ENCODE results near the gene LRRTM4. TPM values are rescaled to one million over a fixed set of nuclear protein-coding genes. Genes with fewer than 3 reads are reported as not detected.
A peak's percentile ranks its signal among the peaks of the same experiment; 100 is the strongest.

LRRTM4 gene
- total and polyA plus RNA-seq, 2 experiments from 2014 or later, result 4.5 to 15.4 TPM

GRCh38 chr2:77487074-77487803, 34.9 kb downstream of the LRRTM4 start:
- H3K4me1 ChIP-seq (ENCODE audit: insufficient read depth), result peaks cover 15% of the 10 kb centered on the region
- Mint-ChIP-seq H3K9me3 (peaks cover 2% of the 10 kb centered on the region; the same call in 1 of the 3 replicates), H3K4me3 (no peak overlapping the region), H3K27ac (no peak overlapping the region), H3K4me1 (peaks cover 6% of the 10 kb centered on the region; the same call in 2 of the 3 replicates), H3K27me3 (ENCODE audit: insufficient read depth, low read depth, poor library complexity) (no peaks in the 10 kb centered on the region), H3K36me3 (ENCODE audit: low read depth) (peaks cover 3% of the 10 kb centered on the region; the same call in 1 of the 3 replicates)
- H3K79me2 ChIP-seq (replicated peaks; ENCODE audit: insufficient read depth), result no peaks in the 10 kb centered on the region
- no peak overlapping the region for H2AFZ ChIP-seq
- no peaks in the 10 kb centered on the region for H3K9me2 ChIP-seq (ENCODE audit: insufficient read depth)
- H3F3A ChIP-seq (replicated peaks; ENCODE audit: low read depth), result no peaks in the 10 kb centered on the region
- H4K20me1 ChIP-seq (replicated peaks; ENCODE audit: insufficient read depth), result no peaks in the 10 kb centered on the region
- TF ChIP-seq JUNB (IDR thresholded peaks at IDR 0.05; ENCODE audit: unreplicated experiment) (no peak), EZH2 (IDR thresholded peaks at IDR 0.05; ENCODE audit: low read depth, unreplicated experiment) (no peak), ZNF114 (CRISPR knock-in tag; IDR thresholded peaks at IDR 0.05) (no peak), ETS1 (IDR thresholded peaks at IDR 0.05) (no peak), CREB1 (CRISPR knock-in tag; IDR thresholded peaks at IDR 0.05; ENCODE audit: low read depth) (no peak), NANOG (IDR thresholded peaks at IDR 0.05; ENCODE audit: borderline replicate concordance) (no peak), POLR2AphosphoS5 (IDR thresholded peaks at IDR 0.05; ENCODE audit: low read depth) (no peak), ZNF331 (CRISPR knock-in tag; IDR thresholded peaks at IDR 0.05; ENCODE audit: low read depth) (no peak), STAT1 (IDR thresholded peaks at IDR 0.05; ENCODE audit: unreplicated experiment) (no peak), CTCF (conservative IDR thresholded peaks at IDR 0.05; ENCODE audit: low read depth in 2 of 2) (no peak), REST (IDR thresholded peaks at IDR 0.05; ENCODE audit: unreplicated experiment) (no peak), ZNF462 (CRISPR knock-in tag; IDR thresholded peaks at IDR 0.05) (no peak)
- ATAC-seq (peak; percentile 54; the same call in 2 of the 3 replicates), DNase-seq (ENCODE audit: low spot score) (peak; percentile 22)
- no peak overlapping the region for H3K4me2 ChIP-seq
- no peaks in the 10 kb centered on the region for H3K27me3 ChIP-seq (ENCODE audit: insufficient read depth)
- no peak overlapping the region for H3K27ac ChIP-seq (ENCODE audit: low read depth)
- no peaks in the 10 kb centered on the region for H3K36me3 ChIP-seq (ENCODE audit: insufficient read depth)
- H3K4me3 ChIP-seq, result no peak overlapping the region
